HG03064 (cell line): ENCODE results near the gene SCYL1.

Source experiments
- ATAC-seq: cut with Tn5 transposase; IDR thresholded peaks from one replicate; pipeline ENCODE4 v1.9.1; 2021; ENCODE audit warnings: low read depth; ENCODE audit not compliant: unreplicated experiment

SCYL1 gene

DNA sequence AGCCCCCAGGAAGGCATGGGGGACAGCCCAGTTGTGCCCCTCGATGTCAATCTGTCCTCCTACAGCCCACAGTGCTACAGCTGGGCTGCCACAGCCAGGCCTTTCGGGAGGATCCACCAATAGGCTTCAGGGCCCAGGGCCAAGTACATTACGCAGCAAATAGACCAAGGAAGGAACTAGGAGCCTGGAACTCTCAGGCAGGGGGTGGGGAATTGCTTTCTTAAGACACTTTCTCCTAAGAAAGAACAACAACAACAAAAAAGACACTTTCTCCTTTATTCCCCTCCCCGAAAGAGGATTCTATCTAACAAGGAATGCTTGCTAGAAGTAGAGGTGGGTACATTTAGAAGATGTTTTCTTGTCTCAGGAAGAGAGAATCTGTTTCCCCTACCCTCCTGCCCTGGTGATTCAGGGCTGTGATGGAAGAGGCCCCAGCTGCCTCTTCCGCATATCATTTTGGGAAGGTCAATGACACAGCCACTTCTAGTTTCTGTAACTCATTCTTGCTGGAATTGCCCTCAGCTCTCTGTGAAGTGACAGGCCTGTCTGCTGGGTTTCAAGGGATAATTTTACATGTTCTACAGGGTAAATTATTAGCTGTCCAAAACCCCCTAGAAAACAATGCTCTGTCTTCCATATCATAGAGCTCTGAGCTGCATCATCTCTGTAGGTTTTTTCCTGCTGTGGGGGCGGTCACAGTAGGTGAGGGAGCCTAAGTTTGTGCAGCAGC is 32.1 kb upstream of the SCYL1 start:
- no peak for ATAC-seq

DNA sequence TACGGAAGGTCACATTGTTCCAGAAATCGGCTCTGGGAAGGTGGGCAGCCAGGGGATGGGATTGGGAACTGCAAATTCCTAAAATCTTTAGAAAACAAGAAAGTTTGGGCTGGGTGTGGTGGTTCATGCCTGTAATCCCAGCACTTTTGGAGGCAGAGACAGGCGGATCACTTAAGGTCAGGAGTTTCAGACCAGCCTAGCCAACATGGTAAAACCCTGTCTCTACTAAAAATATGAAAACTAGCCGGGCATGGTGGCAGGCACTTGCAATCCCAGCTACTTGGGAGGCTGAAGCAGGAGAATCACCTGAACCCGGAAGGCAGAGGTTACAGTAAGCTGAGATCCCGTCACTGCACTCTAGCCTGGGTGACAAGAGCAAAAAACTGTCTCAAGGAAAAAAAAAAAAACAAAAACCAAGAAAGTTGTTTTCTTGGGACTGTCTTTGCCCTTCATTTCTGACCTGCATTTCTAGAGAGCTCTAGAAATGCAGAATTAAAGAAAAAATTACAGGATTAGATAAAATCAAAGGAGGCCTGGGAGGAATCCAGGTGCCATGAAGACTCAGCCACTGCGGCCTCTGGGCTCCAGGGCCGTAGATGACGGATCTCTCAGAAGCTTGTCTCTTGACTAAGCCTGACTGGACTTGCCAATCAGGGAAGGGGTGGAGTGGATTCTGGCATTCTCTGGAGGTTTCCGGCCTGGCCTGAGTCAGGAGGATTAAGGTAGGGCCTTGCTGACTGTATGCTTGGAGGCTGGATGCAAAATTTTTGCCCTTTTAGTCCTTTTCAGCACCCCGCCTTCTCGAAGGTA is 31.3 kb upstream of the SCYL1 start:
- no peak for ATAC-seq

DNA sequence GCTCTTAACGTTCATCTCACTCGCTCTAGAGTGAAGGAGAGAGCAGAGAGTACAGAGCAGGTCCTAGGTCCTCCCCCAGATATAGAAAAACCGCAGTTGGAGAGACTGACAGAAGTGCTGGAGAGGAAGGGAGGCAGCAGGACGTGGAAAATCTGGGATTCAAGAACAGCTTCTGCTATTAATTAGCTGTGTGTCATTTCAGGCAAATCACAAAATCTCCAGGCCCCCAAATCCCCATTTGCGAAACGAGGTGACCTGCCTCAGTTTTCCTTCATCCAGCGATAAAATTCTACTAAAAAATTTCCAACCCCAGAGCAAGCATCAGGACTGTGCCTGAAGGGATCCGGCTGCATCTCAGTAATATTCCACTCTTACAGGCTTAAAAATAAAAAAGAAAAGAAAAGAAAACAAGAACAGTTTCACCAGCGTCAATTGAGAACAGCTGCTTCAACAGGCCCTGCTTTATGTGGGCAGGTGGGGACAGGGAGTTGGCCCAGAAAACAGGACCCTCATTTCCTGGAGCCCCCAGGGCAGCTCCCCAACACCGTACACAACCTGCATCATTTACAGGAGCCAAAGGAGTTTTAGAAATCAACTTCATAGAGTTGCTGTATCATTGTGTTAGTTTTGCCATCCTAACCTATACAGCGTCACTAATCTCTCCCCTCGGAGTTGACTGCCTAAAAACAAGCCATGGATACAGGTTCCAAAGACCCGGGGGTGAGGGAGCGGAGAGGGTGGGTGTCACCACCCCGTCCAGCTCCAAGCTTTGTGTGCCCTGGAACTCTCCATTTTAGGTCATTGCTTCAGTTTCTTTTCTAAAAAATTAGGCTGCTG is 28.4 kb upstream of the SCYL1 start:
- ATAC-seq, result peak; percentile 2

DNA sequence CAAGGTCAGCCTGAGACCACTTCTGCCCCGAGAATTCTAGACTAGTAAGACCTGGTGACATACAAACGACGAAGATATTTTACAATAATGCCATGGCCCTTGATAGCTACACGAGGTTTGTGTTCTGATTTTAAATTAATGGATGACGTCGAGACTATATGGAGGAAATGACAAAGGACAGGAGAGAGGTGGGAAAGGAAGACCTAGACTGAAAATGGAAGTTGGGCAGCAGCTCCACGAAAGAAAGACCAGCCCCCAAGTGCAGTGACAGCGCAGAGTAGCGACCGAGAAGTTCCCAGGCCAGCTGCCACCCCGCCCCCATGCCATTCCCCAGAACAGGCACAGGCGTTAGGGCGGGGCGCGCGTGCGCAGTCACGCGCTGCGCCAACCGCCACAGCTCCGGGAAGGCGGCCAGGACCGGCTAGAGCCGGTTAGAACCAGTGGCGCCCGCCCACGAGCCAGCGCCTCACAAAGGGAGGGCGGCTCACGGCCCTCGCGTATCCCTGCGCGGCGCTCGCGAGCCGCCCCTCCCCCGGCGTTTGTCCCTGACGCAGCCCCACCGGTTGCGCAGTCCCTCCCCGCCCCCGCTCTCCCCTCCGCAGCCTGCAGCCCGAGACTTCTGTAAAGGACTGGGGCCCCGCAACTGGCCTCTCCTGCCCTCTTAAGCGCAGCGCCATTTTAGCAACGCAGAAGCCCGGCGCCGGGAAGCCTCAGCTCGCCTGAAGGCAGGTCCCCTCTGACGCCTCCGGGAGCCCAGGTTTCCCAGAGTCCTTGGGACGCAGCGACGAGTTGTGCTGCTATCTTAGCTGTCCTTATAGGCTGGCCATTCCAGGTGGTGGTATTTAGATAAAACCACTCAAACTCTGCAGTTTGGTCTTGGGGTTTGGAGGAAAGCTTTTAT is 27.5 kb upstream of the SCYL1 start:
- peak; percentile 49 for ATAC-seq

DNA sequence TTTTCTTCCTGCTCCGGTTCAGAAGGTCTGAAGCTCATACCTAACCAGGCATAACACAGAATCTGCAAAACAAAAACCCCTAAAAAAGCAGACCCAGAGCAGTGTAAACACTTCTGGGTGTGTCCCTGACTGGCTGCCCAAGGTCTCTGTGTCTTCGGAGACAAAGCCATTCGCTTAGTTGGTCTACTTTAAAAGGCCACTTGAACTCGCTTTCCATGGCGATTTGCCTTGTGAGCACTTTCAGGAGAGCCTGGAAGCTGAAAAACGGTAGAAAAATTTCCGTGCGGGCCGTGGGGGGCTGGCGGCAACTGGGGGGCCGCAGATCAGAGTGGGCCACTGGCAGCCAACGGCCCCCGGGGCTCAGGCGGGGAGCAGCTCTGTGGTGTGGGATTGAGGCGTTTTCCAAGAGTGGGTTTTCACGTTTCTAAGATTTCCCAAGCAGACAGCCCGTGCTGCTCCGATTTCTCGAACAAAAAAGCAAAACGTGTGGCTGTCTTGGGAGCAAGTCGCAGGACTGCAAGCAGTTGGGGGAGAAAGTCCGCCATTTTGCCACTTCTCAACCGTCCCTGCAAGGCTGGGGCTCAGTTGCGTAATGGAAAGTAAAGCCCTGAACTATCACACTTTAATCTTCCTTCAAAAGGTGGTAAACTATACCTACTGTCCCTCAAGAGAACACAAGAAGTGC is 26.7 kb upstream of the SCYL1 start:
- ATAC-seq, result no peak

DNA sequence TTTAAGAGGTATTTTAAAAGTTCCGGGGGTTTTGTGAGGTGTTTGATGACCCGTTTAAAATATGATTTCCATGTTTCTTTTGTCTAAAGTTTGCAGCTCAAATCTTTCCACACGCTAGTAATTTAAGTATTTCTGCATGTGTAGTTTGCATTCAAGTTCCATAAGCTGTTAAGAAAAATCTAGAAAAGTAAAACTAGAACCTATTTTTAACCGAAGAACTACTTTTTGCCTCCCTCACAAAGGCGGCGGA is 26.2 kb upstream of the SCYL1 start:
- ATAC-seq, result no peak

DNA sequence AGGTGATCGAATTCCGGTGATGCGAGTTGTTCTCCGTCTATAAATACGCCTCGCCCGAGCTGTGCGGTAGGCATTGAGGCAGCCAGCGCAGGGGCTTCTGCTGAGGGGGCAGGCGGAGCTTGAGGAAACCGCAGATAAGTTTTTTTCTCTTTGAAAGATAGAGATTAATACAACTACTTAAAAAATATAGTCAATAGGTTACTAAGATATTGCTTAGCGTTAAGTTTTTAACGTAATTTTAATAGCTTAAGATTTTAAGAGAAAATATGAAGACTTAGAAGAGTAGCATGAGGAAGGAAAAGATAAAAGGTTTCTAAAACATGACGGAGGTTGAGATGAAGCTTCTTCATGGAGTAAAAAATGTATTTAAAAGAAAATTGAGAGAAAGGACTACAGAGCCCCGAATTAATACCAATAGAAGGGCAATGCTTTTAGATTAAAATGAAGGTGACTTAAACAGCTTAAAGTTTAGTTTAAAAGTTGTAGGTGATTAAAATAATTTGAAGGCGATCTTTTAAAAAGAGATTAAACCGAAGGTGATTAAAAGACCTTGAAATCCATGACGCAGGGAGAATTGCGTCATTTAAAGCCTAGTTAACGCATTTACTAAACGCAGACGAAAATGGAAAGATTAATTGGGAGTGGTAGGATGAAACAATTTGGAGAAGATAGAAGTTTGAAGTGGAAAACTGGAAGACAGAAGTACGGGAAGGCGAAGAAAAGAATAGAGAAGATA is 25.7 kb upstream of the SCYL1 start, which contains the start of gene MALAT1:
TSS of gene MALAT1 (plus strand) at position 69 of the 736 bp plus-strand sequence.
- ATAC-seq, result peak; percentile 34

DNA sequence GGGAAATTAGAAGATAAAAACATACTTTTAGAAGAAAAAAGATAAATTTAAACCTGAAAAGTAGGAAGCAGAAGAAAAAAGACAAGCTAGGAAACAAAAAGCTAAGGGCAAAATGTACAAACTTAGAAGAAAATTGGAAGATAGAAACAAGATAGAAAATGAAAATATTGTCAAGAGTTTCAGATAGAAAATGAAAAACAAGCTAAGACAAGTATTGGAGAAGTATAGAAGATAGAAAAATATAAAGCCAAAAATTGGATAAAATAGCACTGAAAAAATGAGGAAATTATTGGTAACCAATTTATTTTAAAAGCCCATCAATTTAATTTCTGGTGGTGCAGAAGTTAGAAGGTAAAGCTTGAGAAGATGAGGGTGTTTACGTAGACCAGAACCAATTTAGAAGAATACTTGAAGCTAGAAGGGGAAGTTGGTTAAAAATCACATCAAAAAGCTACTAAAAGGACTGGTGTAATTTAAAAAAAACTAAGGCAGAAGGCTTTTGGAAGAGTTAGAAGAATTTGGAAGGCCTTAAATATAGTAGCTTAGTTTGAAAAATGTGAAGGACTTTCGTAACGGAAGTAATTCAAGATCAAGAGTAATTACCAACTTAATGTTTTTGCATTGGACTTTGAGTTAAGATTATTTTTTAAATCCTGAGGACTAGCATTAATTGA is 25.0 kb upstream of the SCYL1 start:
- no peak for ATAC-seq

DNA sequence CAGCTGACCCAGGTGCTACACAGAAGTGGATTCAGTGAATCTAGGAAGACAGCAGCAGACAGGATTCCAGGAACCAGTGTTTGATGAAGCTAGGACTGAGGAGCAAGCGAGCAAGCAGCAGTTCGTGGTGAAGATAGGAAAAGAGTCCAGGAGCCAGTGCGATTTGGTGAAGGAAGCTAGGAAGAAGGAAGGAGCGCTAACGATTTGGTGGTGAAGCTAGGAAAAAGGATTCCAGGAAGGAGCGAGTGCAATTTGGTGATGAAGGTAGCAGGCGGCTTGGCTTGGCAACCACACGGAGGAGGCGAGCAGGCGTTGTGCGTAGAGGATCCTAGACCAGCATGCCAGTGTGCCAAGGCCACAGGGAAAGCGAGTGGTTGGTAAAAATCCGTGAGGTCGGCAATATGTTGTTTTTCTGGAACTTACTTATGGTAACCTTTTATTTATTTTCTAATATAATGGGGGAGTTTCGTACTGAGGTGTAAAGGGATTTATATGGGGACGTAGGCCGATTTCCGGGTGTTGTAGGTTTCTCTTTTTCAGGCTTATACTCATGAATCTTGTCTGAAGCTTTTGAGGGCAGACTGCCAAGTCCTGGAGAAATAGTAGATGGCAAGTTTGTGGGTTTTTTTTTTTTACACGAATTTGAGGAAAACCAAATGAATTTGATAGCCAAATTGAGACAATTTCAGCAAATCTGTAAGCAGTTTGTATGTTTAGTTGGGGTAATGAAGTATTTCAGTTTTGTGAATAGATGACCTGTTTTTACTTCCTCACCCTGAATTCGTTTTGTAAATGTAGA is 24.3 kb upstream of the SCYL1 start:
- no peak for ATAC-seq

DNA sequence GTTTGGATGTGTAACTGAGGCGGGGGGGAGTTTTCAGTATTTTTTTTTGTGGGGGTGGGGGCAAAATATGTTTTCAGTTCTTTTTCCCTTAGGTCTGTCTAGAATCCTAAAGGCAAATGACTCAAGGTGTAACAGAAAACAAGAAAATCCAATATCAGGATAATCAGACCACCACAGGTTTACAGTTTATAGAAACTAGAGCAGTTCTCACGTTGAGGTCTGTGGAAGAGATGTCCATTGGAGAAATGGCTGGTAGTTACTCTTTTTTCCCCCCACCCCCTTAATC is 23.8 kb upstream of the SCYL1 start:
- no peak for ATAC-seq

DNA sequence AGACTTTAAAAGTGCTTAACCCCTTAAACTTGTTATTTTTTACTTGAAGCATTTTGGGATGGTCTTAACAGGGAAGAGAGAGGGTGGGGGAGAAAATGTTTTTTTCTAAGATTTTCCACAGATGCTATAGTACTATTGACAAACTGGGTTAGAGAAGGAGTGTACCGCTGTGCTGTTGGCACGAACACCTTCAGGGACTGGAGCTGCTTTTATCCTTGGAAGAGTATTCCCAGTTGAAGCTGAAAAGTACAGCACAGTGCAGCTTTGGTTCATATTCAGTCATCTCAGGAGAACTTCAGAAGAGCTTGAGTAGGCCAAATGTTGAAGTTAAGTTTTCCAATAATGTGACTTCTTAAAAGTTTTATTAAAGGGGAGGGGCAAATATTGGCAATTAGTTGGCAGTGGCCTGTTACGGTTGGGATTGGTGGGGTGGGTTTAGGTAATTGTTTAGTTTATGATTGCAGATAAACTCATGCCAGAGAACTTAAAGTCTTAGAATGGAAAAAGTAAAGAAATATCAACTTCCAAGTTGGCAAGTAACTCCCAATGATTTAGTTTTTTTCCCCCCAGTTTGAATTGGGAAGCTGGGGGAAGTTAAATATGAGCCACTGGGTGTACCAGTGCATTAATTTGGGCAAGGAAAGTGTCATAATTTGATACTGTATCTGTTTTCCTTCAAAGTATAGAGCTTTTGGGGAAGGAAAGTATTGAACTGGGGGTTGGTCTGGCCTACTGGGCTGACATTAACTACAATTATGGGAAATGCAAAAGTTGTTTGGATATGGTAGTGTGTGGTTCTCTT is 23.2 kb upstream of the SCYL1 start:
- no peak for ATAC-seq

DNA sequence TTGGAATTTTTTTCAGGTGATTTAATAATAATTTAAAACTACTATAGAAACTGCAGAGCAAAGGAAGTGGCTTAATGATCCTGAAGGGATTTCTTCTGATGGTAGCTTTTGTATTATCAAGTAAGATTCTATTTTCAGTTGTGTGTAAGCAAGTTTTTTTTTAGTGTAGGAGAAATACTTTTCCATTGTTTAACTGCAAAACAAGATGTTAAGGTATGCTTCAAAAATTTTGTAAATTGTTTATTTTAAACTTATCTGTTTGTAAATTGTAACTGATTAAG is 22.7 kb upstream of the SCYL1 start:
- no peak for ATAC-seq

DNA sequence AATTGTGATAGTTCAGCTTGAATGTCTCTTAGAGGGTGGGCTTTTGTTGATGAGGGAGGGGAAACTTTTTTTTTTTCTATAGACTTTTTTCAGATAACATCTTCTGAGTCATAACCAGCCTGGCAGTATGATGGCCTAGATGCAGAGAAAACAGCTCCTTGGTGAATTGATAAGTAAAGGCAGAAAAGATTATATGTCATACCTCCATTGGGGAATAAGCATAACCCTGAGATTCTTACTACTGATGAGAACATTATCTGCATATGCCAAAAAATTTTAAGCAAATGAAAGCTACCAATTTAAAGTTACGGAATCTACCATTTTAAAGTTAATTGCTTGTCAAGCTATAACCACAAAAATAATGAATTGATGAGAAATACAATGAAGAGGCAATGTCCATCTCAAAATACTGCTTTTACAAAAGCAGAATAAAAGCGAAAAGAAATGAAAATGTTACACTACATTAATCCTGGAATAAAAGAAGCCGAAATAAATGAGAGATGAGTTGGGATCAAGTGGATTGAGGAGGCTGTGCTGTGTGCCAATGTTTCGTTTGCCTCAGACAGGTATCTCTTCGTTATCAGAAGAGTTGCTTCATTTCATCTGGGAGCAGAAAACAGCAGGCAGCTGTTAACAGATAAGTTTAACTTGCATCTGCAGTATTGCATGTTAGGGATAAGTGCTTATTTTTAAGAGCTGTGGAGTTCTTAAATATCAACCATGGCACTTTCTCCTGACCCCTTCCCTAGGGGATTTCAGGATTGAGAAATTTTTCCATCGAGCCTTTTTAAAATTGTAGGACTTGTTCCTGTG is 22.1 kb upstream of the SCYL1 start:
- ATAC-seq, result no peak

DNA sequence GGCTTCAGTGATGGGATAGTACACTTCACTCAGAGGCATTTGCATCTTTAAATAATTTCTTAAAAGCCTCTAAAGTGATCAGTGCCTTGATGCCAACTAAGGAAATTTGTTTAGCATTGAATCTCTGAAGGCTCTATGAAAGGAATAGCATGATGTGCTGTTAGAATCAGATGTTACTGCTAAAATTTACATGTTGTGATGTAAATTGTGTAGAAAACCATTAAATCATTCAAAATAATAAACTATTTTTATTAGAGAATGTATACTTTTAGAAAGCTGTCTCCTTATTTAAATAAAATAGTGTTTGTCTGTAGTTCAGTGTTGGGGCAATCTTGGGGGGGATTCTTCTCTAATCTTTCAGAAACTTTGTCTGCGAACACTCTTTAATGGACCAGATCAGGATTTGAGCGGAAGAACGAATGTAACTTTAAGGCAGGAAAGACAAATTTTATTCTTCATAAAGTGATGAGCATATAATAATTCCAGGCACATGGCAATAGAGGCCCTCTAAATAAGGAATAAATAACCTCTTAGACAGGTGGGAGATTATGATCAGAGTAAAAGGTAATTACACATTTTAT is 21.4 kb upstream of the SCYL1 start:
- no peak for ATAC-seq

DNA sequence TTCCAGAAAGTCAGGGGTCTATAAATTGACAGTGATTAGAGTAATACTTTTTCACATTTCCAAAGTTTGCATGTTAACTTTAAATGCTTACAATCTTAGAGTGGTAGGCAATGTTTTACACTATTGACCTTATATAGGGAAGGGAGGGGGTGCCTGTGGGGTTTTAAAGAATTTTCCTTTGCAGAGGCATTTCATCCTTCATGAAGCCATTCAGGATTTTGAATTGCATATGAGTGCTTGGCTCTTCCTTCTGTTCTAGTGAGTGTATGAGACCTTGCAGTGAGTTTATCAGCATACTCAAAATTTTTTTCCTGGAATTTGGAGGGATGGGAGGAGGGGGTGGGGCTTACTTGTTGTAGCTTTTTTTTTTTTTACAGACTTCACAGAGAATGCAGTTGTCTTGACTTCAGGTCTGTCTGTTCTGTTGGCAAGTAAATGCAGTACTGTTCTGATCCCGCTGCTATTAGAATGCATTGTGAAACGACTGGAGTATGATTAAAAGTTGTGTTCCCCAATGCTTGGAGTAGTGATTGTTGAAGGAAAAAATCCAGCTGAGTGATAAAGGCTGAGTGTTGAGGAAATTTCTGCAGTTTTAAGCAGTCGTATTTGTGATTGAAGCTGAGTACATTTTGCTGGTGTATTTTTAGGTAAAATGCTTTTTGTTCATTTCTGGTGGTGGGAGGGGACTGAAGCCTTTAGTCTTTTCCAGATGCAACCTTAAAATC is 20.8 kb upstream of the SCYL1 start:
- no peak for ATAC-seq
